ENCODE measurements around the gene RFX1. TPM values are rescaled to one million over a fixed set of nuclear protein-coding genes. Genes with fewer than 3 reads are reported as not detected.

The RFX1 gene
- total and polyA plus RNA-seq, 9 of the 15 experiments (the other 6 are each of a cell fraction or from before 2014, with no cell fraction given) = 0.14 to 19.3 (median 1.2) TPM

- no peak for DNase-seq (ENCODE audit: extremely low read depth in 1 of 4, low spot score in 3 of 4)
- no peaks in the 10 kb centered on the region for H4K20me1 ChIP-seq (replicated peaks; ENCODE audit: control insufficient read depth, insufficient read depth, low read length)
- no TSS peak for BruUV-seq (replicated peaks)
- no peak overlapping the region for H3K4me3 ChIP-seq
- peak overlapping the region in 1 of 2 experiments; percentile 64; a peak in 1 of 4 replicates for H3K9ac ChIP-seq (ENCODE audit: insufficient read depth in 1 of 2, low read depth in 2 of 2, low read length in 2 of 2)
- in situ Hi-C loops (cut with MboI) = no loop called here
- peaks cover 7 to 72% of the 10 kb centered on the region in 2 experiments; a peak in 4 of 5 replicates for H3K4me1 ChIP-seq (replicated peaks in 1 of 2; ENCODE audit: control insufficient read depth in 2 of 2, insufficient read depth in 2 of 2, low read length in 2 of 2)
- H3K27ac ChIP-seq (ENCODE audit: extremely low read depth, low read depth, low read length) = no peak overlapping the region
- H3K27me3 ChIP-seq (ENCODE audit: control insufficient read depth in 2 of 2, insufficient read depth in 2 of 2, low read length in 2 of 2) = no peaks in the 10 kb centered on the region
- H3K36me3 ChIP-seq (ENCODE audit: control insufficient read depth, insufficient read depth, low read length) = peaks cover 85% of the 10 kb centered on the region
- peaks cover 2% of the 10 kb centered on the region; the same call in 2 of the 3 replicates for H3K79me2 ChIP-seq (ENCODE audit: control insufficient read depth, insufficient read depth, low read length)
- H3K4me2 ChIP-seq (ENCODE audit: insufficient read depth, low read length) = no peak overlapping the region
- ChIA-PET POLR2A (interaction anchor here (0.6 to 0.8 kb wide), 3 partner anchors 26 to 786 kb away, joined by 3 read pairs; no protein-coding TSS in a partner anchor), CTCF (ENCODE audit: low intra/inter-chr PET ratio) (no interaction called here)
- WGBS (ENCODE audit: insufficient coverage, low coverage, missing lambda C conversion rate) = 87% methylated on average over 36 of the region's 41 CpGs
- H3K9me1 ChIP-seq (ENCODE audit: control insufficient read depth, insufficient read depth, low read length) = no peaks in the 10 kb centered on the region
- no peak overlapping the region for H2AFZ ChIP-seq (ENCODE audit: low read depth, low read length)
- ATAC-seq = no peak
- FAIRE-seq = peak; percentile 15
- intact Hi-C loops (cut with micrococcal nuclease) = loop anchor here (10.0 kb wide), 1 partner anchor 75 kb away; the partner anchor contains the start of gene IL27RA
- H3K9me3 ChIP-seq (replicated peaks; ENCODE audit: control insufficient read depth, insufficient read depth, low read depth, low read length) = no peaks in the 10 kb centered on the region
- TF ChIP-seq ATF1 (CRISPR knock-in tag; IDR thresholded peaks at IDR 0.05) (no peak), ATF1 (tag; IDR thresholded peaks at IDR 0.05) (no peak), JUND (IDR thresholded peaks at IDR 0.05; ENCODE audit: borderline replicate concordance, low read depth, low read length) (no peak), JUND (tag; IDR thresholded peaks at IDR 0.05; ENCODE audit: borderline replicate concordance, low read depth, low read length) (no peak), KDM4B (IDR thresholded peaks at IDR 0.05; ENCODE audit: borderline replicate concordance in 2 of 2, low read depth in 1 of 2) (no peak), DEAF1 (CRISPR knock-in tag; IDR thresholded peaks at IDR 0.05) (no peak), KHSRP (IDR thresholded peaks at IDR 0.05) (no peak), ZNF668 (CRISPR knock-in tag; IDR thresholded peaks at IDR 0.05) (no peak), POLR3G (IDR thresholded peaks at IDR 0.05; ENCODE audit: extremely low read depth, insufficient read length, insufficient replicate concordance) (no peak), NCOA1 (IDR thresholded peaks at IDR 0.05; ENCODE audit: low read depth) (no peak), SAP30 (IDR thresholded peaks at IDR 0.05; ENCODE audit: borderline replicate concordance, insufficient read depth, low read depth, low read length, poor library complexity, severe bottlenecking) (no peak), RHOXF2B (CRISPR knock-in tag; conservative IDR thresholded peaks at IDR 0.05) (no peak), RBM22 (IDR thresholded peaks at IDR 0.05; ENCODE audit: low read depth, low read length, poor library complexity, severe bottlenecking) (no peak), ZC3H11A (IDR thresholded peaks at IDR 0.05; ENCODE audit: low read depth, low read length) (no peak), ZNF584 (CRISPR knock-in tag; IDR thresholded peaks at IDR 0.05; ENCODE audit: low read depth) (no peak), SPI1 (IDR thresholded peaks at IDR 0.05; ENCODE audit: borderline replicate concordance, low read depth, low read length) (no peak), NFE2 (IDR thresholded peaks at IDR 0.05; ENCODE audit: low read depth) (no peak), RBBP5 (IDR thresholded peaks at IDR 0.05; ENCODE audit: borderline replicate concordance, insufficient read depth, low read length, poor library complexity, severe bottlenecking) (no peak), ZNF324 (CRISPR knock-in tag; IDR thresholded peaks at IDR 0.05) (no peak), TRIM25 (IDR thresholded peaks at IDR 0.05; ENCODE audit: borderline replicate concordance) (no peak)
Measured at GRCh38 chr19:13959141-13959961, 46.8 kb downstream of the RFX1 start.
